ENCODE measurements around the gene SPATA33. TPM values are rescaled to one million over a fixed set of nuclear protein-coding genes. Genes with fewer than 3 reads are reported as not detected.
"Not testable (repeated sequence)": the region's sequence is repeated elsewhere in the genome, so short reads cannot be mapped to it uniquely, and the experiment has no call there.

The SPATA33 gene
- total RNA-seq, 1 donor from 2014 or later: 4.8 TPM

- DNase-seq: no peak
These were observed 36.5 kb downstream of the SPATA33 start for GRCh38 chr16:89693931-89694783.

GRCh38 chr16:89694784-89695085, 37.1 kb downstream of the SPATA33 start:
- not testable (repeated sequence) for DNase-seq

GRCh38 chr16:89695086-89695874, 37.6 kb downstream of the SPATA33 start:
- no peak for DNase-seq

- DNase-seq: no peak
These were observed 38.4 kb downstream of the SPATA33 start for GRCh38 chr16:89695875-89696669.

GRCh38 chr16:89696670-89697128, 39.1 kb downstream of the SPATA33 start:
- no peak for DNase-seq

- no peak for DNase-seq
These were observed 39.6 kb downstream of the SPATA33 start for GRCh38 chr16:89697161-89697615.

GRCh38 chr16:89697616-89698331, 40.1 kb downstream of the SPATA33 start:
- no peak for DNase-seq

- DNase-seq: not testable (repeated sequence)
These were observed 41.1 kb downstream of the SPATA33 start for GRCh38 chr16:89698717-89699116.

GRCh38 chr16:89699629-89700099, 42.0 kb downstream of the SPATA33 start:
- not testable (repeated sequence) for DNase-seq

GRCh38 chr16:89700100-89700648, 42.5 kb downstream of the SPATA33 start:
- DNase-seq: peak; percentile 96

- no peak for DNase-seq
These were observed 43.2 kb downstream of the SPATA33 start for GRCh38 chr16:89700649-89701424.

- peak; percentile 92 for DNase-seq
These were observed 44.1 kb downstream of the SPATA33 start, which contains the start of gene SPATA2L for GRCh38 chr16:89701425-89702406. Gene SPATA2L, minus strand, starts transcription at chr16:89701705. Its CDS starts 473 bp downstream, at chr16:89701232.

- DNase-seq: no peak
These were observed 46.6 kb downstream of the SPATA33 start for GRCh38 chr16:89704281-89704680.

GRCh38 chr16:89705006-89705405, 47.4 kb downstream of the SPATA33 start:
- DNase-seq: no peak

GRCh38 chr16:89706518-89707260, 49.1 kb downstream of the SPATA33 start:
- no peak for DNase-seq

GRCh38 chr16:89707695-89708094, 50.1 kb downstream of the SPATA33 start:
- no peak for DNase-seq

- no peak for DNase-seq
These were observed 50.9 kb downstream of the SPATA33 start for GRCh38 chr16:89708481-89708931.

- no peak for DNase-seq
These were observed 51.5 kb downstream of the SPATA33 start for GRCh38 chr16:89709166-89709565.
